HAP-1 (cell line): ENCODE results near the gene RXRA.

Experiments used
- DNase-seq, 2 experiments: peaks; one replicate each; pipeline ENCODE4 v3.0.0-alpha.2; 2016 to 2020; ENCODE audit warnings: low spot score in 2 of 2
- H3K27me3 ChIP-seq: fragments of 250-450 bp; sonication (Bioruptor Pico); 2 replicates; pipeline ENCODE4 v1.5.1; 2020; ENCODE audit warnings: low read depth, mild to moderate bottlenecking, moderate library complexity
- H3K36me3 ChIP-seq: fragments of 250-450 bp; sonication (Bioruptor Pico); replicated peaks from 2 replicates; pipeline ENCODE4 v1.5.1; 2020; ENCODE audit warnings: mild to moderate bottlenecking
- H3K4me1 ChIP-seq: fragments of 250-450 bp; sonication (Bioruptor Pico); 2 replicates; pipeline ENCODE4 v1.5.1; 2020; ENCODE audit warnings: mild to moderate bottlenecking
- H3K4me3 ChIP-seq: fragments of 250-450 bp; sonication (Bioruptor Pico); 2 replicates; pipeline ENCODE4 v1.5.1; 2020; ENCODE audit warnings: mild to moderate bottlenecking, moderate library complexity
- H3K9me3 ChIP-seq: fragments of 250-450 bp; sonication (Bioruptor Pico); 2 replicates; pipeline ENCODE4 v1.5.1; 2020; ENCODE audit warnings: mild to moderate bottlenecking, moderate library complexity
- in situ Hi-C: fragments of 300-500 bp; cut with MboI; formaldehyde crosslinking; loops from 3 replicates; pipeline ENCODE4 v1.14.3; 2020; ENCODE audit warnings: low sequenced_read_pairs, inconsistent platforms, mixed read lengths

The RXRA gene

DNA sequence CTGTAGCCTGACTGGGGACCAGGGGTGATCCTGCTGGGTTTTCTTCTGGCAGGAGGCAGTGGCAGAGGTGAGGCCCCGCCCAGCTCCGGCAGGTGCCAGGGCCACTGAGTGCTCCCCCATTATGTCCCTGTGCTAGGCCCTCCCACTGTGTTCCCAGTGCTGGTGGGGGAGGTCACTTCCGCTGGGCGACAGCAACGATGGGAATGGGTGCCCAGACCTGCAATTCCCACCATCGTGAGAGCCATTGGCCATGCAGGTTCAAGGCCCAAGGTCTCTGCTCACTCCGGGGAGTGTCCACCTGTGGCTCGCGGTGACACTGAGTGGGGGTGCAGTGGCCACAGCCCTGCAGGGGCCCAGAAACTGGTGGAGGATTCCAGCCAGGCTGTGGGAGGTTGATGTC is 98.6 kb downstream of the RXRA start:
- DNase-seq = no peak
- H3K36me3 ChIP-seq = no peaks in the 10 kb centered on the region
- in situ Hi-C loops = no loop called here
- no peaks in the 10 kb centered on the region for H3K4me1 ChIP-seq
- H3K27me3 ChIP-seq = no peaks in the 10 kb centered on the region
- H3K4me3 ChIP-seq = no peak overlapping the region
- no peaks in the 10 kb centered on the region for H3K9me3 ChIP-seq

DNA sequence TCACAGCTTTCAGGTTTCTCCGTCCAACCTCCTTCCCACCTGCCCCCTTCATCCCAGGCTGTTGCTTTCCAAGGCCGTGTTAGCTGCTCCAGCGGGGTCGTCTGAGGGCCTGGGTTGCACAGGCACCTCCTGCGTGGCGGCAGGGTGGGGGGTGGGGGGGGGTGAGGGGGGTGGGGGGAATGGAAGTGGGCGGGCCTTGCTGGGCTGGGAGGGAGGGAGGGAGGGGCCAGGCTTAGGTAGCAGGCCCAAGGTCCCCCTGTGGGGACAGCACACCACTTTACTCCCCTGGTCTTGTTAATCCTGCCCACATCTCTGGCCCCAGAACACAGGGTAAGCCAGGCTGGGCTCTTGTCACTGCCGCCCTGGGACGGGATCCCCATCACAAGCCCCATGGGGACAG is 99.1 kb downstream of the RXRA start:
- Histone ChIP-seq H3K4me3 (no peak overlapping the region), H3K9me3 (no peaks in the 10 kb centered on the region), H3K4me1 (no peaks in the 10 kb centered on the region), H3K27me3 (no peaks in the 10 kb centered on the region), H3K36me3 (no peaks in the 10 kb centered on the region)
- no peak for DNase-seq
- in situ Hi-C loops = no loop called here

DNA sequence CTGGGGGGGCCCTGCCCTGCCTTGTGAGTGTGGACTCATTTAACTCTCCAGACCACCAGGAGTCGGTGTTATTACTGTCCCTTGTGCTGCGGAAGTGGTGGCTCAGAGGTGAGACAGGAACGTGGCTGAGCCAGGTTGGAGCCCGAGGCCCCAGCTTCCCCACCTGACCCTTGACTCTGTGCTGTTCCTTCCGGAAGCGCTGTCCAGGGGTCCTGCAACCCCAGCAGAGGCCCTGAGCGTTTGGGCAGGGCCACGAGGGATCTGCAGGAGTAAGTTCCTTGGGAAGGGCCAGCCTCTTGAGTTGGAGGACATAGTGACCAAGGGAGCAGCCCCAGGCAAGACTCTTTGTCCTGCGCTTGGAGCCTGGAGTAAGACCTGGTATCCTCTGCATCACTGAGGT is 99.6 kb downstream of the RXRA start:
- no peaks in the 10 kb centered on the region for H3K36me3 ChIP-seq
- H3K4me3 ChIP-seq = no peak overlapping the region
- DNase-seq = no peak
- H3K27me3 ChIP-seq = no peaks in the 10 kb centered on the region
- H3K4me1 ChIP-seq = no peaks in the 10 kb centered on the region
- H3K9me3 ChIP-seq = no peaks in the 10 kb centered on the region
- in situ Hi-C loops = no loop called here

DNA sequence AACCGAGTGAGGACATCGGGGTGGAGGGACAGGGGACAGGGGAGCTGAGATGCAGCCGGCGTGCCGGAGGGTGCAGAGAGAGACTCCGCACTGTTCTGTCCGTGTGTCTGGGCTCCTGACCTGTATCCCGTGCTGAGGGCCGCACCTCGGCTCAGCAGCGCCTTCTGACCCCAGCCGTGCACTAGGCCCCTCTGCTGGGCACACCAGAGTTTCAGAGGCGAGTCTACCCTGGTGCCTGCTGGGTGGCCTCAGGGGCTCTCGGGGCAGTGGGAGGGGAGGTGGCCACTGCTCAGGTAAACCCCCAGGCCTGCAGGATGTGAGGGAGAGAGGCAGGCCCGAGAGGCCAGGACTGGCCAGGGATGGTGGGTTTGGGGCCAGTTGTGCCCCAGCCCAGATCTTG is 100.2 kb downstream of the RXRA start:
- Histone ChIP-seq H3K36me3 (no peaks in the 10 kb centered on the region), H3K4me1 (no peaks in the 10 kb centered on the region), H3K4me3 (no peak overlapping the region), H3K9me3 (no peaks in the 10 kb centered on the region), H3K27me3 (no peaks in the 10 kb centered on the region)
- in situ Hi-C loops = no loop called here
- no peak for DNase-seq

- Histone ChIP-seq H3K4me1 (no peaks in the 10 kb centered on the region), H3K4me3 (no peak overlapping the region), H3K36me3 (no peaks in the 10 kb centered on the region), H3K27me3 (no peaks in the 10 kb centered on the region), H3K9me3 (no peaks in the 10 kb centered on the region)
- no peak for DNase-seq
- in situ Hi-C loops = no loop called here
These were observed 101.0 kb downstream of the RXRA start for GRCh38 chr9:134427153-134427782.

DNA sequence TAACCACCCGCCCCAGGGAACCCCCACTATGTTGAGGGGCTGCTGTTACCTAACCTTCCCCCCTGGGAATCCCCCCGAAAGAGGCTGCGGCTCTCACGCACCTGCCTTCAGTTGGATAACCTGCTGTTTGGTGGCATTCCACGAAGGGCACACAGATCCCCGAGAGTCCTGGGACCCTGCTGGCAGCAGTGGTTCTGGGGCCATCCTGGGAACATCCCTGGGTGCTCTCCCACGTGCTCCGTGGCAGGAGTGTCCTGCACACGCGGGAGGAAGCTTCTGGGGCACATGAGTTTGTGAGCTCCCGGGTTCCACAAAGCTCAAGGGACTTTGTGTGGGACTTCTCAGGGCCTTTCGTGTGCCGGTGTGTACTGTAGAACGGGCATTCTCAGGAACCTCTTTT is 102.3 kb downstream of the RXRA start:
- Histone ChIP-seq H3K9me3 (no peaks in the 10 kb centered on the region), H3K27me3 (no peaks in the 10 kb centered on the region), H3K36me3 (no peaks in the 10 kb centered on the region), H3K4me1 (no peaks in the 10 kb centered on the region), H3K4me3 (no peak overlapping the region)
- DNase-seq = no peak
- in situ Hi-C loops = no loop called here

GRCh38 chr9:134429007-134429406 is 102.8 kb downstream of the RXRA start:
- DNase-seq = no peak
- Histone ChIP-seq H3K4me1 (no peaks in the 10 kb centered on the region), H3K9me3 (no peaks in the 10 kb centered on the region), H3K36me3 (peaks cover 1% of the 10 kb centered on the region; the same call in 1 of the 2 replicates), H3K27me3 (no peaks in the 10 kb centered on the region), H3K4me3 (no peak overlapping the region)
- in situ Hi-C loops = no loop called here

GRCh38 chr9:134429481-134429880 is 103.2 kb downstream of the RXRA start:
- in situ Hi-C loops = no loop called here
- Histone ChIP-seq H3K9me3 (no peaks in the 10 kb centered on the region), H3K27me3 (no peaks in the 10 kb centered on the region), H3K36me3 (peaks cover 6% of the 10 kb centered on the region; the same call in 1 of the 2 replicates), H3K4me3 (no peak overlapping the region), H3K4me1 (no peaks in the 10 kb centered on the region)
- DNase-seq = no peak

GRCh38 chr9:134431095-134431494 is 104.8 kb downstream of the RXRA start:
- peaks cover 6% of the 10 kb centered on the region; the same call in 1 of the 2 replicates for H3K36me3 ChIP-seq
- H3K27me3 ChIP-seq = no peaks in the 10 kb centered on the region
- in situ Hi-C loops = no loop called here
- DNase-seq = no peak
- no peaks in the 10 kb centered on the region for H3K9me3 ChIP-seq
- no peak overlapping the region for H3K4me3 ChIP-seq
- H3K4me1 ChIP-seq = no peaks in the 10 kb centered on the region

- H3K4me1 ChIP-seq = no peaks in the 10 kb centered on the region
- no peak overlapping the region for H3K4me3 ChIP-seq
- in situ Hi-C loops = no loop called here
- H3K27me3 ChIP-seq = no peaks in the 10 kb centered on the region
- no peaks in the 10 kb centered on the region for H3K9me3 ChIP-seq
- DNase-seq = no peak
- peaks cover 9% of the 10 kb centered on the region for H3K36me3 ChIP-seq
These were observed 105.4 kb downstream of the RXRA start for GRCh38 chr9:134431626-134432025.

GRCh38 chr9:134432471-134432870 is 106.2 kb downstream of the RXRA start:
- H3K27me3 ChIP-seq = no peaks in the 10 kb centered on the region
- peaks cover 9% of the 10 kb centered on the region for H3K36me3 ChIP-seq
- no peak overlapping the region for H3K4me3 ChIP-seq
- no peaks in the 10 kb centered on the region for H3K4me1 ChIP-seq
- H3K9me3 ChIP-seq = no peaks in the 10 kb centered on the region
- in situ Hi-C loops = no loop called here
- DNase-seq = no peak

DNA sequence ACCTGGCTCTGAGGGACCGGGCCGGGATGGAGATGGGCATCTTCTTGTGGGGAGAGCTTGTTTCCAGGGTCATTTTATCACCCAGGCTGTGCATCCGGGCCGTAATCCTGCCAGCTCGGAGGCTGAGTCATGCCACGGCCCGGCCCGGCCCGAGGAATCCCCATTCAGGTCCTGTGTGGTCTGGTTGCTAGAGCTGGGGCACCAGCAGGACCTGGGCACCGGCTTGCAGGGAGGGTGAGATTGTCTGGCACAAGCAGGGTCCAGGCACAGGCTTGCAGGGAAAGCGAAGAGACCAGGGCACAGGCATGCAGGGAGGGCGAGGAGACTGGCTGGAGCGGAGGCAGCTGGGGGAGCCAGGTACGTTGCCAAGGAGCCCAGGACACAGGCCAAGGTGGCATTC is 106.8 kb downstream of the RXRA start:
- Histone ChIP-seq H3K9me3 (no peaks in the 10 kb centered on the region), H3K27me3 (no peaks in the 10 kb centered on the region), H3K36me3 (peaks cover 9% of the 10 kb centered on the region), H3K4me3 (no peak overlapping the region), H3K4me1 (no peaks in the 10 kb centered on the region)
- DNase-seq = no peak
- in situ Hi-C loops = no loop called here

- in situ Hi-C loops = no loop called here
- Histone ChIP-seq H3K4me3 (no peak overlapping the region), H3K4me1 (no peaks in the 10 kb centered on the region), H3K27me3 (no peaks in the 10 kb centered on the region), H3K9me3 (no peaks in the 10 kb centered on the region), H3K36me3 (peaks cover 9% of the 10 kb centered on the region)
- no peak for DNase-seq
These were observed 107.9 kb downstream of the RXRA start for GRCh38 chr9:134433909-134434882.

DNA sequence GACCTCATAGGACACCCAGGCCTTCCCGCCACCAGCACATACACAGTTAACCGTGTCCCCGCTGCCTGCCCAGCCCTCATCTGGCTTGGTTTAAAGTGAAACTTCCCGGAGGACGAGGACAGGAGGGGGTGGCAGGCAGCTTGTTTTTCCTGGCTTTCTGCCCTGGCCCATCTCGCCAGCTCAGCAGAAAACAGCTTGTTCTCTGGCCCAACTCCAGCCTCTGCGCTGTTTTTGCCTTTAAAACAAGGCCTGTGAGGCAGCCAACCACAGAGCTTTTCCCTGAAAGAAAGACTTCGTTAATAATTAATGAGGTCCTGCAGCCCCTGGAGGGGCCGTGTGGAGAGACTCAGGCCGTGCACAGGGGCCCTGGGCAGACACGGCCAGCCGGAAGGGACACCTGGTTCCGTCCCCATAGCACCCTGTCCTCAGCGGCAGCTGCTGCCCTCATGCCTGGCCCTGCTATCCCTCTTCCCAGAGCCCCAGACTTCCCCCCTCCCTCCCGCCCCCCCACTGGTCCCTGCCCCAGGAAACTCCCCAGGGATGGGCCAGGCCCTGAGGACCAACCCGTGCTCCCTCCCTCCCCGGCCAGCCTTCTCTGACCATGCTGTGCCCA is 108.7 kb downstream of the RXRA start:
- Histone ChIP-seq H3K4me3 (no peak overlapping the region), H3K27me3 (no peaks in the 10 kb centered on the region), H3K9me3 (no peaks in the 10 kb centered on the region), H3K36me3 (peaks cover 9% of the 10 kb centered on the region), H3K4me1 (no peaks in the 10 kb centered on the region)
- no peak for DNase-seq
- in situ Hi-C loops = no loop called here
